ENCODE results near the gene SPATA13.
"Not testable (repeated sequence)": the region's sequence is repeated elsewhere in the genome, so short reads cannot be mapped to it uniquely, and the experiment has no call there.

SPATA13 gene

DNA sequence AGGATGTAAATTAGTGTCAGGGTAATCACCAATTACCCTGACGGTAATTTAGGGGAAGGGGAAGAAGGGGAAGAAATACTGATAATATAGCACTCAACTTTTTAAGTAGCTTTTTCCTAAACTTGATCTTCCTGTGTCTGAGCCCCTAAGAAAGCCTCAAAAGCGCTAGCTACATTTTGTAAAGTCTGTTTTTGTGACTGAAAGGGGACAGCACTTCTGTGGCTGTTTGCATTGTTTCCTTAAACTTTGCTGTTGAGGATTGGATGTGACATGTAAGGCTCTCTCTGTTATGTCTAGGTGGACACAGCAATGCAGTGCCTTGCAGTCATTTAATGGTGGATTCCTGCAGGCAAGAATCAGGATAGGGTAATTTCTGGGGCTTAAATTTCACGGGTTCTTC is 42.8 kb downstream of the SPATA13 start:
- H3K4me3 ChIP-seq (replicated peaks; ENCODE audit: low read depth, low read length) = no peak overlapping the region
- no peak for DNase-seq (ENCODE audit: low read depth)

DNA sequence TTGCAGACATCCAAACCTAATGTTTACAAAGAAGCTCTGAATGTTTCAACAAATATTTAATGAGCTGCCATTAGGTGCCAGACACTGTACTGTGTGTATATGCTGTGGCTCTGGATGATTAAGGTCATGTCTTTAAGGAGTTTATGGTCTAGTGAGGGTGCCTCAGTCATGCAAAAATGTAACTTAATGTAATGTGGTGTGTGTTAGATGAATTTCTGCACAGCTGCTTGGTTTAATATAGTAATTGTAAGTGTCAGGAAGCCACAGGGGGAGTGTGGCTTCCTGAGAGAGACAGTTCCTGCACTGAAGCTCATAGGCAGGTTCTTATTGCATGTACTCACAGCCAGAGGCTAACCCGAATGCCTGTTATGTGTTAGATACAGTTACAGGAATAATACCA is 43.3 kb downstream of the SPATA13 start:
- no peak overlapping the region for H3K4me3 ChIP-seq (replicated peaks; ENCODE audit: low read depth, low read length)
- TF ChIP-seq, protein P1, sequence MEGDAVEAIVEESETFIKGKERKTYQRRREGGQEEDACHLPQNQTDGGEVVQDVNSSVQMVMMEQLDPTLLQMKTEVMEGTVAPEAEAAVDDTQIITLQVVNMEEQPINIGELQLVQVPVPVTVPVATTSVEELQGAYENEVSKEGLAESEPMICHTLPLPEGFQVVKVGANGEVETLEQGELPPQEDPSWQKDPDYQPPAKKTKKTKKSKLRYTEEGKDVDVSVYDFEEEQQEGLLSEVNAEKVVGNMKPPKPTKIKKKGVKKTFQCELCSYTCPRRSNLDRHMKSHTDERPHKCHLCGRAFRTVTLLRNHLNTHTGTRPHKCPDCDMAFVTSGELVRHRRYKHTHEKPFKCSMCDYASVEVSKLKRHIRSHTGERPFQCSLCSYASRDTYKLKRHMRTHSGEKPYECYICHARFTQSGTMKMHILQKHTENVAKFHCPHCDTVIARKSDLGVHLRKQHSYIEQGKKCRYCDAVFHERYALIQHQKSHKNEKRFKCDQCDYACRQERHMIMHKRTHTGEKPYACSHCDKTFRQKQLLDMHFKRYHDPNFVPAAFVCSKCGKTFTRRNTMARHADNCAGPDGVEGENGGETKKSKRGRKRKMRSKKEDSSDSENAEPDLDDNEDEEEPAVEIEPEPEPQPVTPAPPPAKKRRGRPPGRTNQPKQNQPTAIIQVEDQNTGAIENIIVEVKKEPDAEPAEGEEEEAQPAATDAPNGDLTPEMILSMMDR (IDR thresholded peaks at IDR 0.05; ENCODE audit: low read length, missing control alignments) = no peak
- DNase-seq (ENCODE audit: low read depth) = no peak

More for the DNA sequence above, 42.8 kb downstream of the SPATA13 start:
- TF ChIP-seq, protein P1 (IDR thresholded peaks at IDR 0.05; ENCODE audit: low read length, missing control alignments) = no peak

DNA sequence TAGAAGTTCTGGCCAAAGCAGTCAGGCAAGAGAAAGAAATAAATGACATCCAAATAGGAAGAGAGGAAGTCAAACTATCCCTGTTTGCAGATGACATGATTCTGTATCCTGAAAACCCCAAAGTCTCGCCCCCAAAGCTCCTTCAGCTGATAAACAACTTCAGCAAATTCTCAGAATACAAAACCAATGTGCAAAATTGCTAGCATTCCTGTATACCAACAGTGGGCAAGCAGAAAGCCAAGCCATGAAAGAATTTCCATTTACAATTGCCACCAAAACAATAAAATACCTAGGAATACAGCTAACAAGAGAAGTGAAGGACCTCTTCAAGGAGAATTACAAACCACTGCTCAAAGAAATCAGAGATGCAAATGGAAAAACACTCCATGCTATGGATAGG is 44.6 kb downstream of the SPATA13 start:
- not testable (repeated sequence) for DNase-seq (ENCODE audit: low read depth); H3K4me3 ChIP-seq (replicated peaks; ENCODE audit: low read depth, low read length)

DNA sequence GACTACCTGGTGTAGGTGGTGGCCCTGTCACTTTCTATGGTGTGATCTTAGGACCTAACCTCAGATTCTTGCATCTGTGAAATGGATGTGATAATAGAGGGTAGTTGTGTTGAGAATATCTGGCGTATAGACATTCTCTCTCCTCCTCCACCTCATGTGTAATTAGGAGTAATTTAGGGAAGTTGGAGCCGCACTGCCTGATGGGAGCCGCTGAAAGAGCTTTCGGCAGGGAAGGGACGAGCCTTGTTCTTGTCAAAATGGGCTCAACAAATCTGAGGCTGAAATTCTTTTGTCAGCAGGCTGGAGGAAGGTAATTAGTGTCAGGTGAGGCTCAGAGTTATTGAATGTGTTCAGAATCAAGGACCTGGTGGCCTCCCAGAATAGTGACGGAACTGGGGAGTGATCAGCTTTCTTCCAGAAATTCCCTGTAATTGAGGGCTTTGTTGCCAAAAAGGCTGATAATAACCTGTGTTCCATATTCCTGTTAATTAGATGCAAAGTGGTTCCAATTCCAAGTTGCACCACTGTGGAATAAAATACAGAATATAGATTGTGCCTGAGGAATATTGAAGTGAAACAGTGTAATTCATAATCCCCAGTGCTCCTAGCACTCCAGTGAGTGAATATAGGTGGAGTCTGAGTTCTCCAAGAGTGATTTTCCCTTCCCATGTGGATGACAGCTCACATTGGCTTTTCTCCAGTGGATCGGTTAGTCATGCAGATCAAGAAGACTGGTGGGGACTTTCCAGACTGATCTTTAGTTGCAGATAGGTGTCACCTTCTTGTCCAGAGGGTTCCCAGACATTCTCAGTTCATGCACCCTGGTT is 47.5 kb downstream of the SPATA13 start:
- TF ChIP-seq, protein P1 (IDR thresholded peaks at IDR 0.05; ENCODE audit: low read length, missing control alignments) = no peak
- peak; percentile 88 for DNase-seq (ENCODE audit: low read depth)
- no peak overlapping the region for H3K4me3 ChIP-seq (replicated peaks; ENCODE audit: low read depth, low read length)

DNA sequence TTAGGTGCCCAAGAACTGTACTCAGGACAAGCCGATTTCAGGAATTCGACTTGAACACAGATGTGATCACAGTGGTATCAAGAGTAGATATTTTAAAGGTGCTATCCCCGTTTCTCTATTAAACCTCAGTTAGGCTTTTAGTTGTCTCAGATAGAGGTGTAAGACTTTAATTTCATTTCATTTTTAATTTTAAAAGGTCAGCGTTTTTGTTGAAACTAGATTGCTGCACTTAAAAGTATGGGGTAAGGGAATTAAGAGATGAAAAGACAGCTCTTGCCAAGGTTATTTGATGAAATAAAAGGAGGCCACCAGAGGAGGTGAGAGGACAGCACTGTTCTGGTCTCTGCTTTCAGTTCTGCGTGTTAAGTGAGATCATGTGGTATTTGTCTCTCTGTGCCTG is 48.6 kb downstream of the SPATA13 start:
- DNase-seq (ENCODE audit: low read depth) = no peak
- no peak overlapping the region for H3K4me3 ChIP-seq (replicated peaks; ENCODE audit: low read depth, low read length)
- TF ChIP-seq, protein P1 (IDR thresholded peaks at IDR 0.05; ENCODE audit: low read length, missing control alignments) = no peak

DNA sequence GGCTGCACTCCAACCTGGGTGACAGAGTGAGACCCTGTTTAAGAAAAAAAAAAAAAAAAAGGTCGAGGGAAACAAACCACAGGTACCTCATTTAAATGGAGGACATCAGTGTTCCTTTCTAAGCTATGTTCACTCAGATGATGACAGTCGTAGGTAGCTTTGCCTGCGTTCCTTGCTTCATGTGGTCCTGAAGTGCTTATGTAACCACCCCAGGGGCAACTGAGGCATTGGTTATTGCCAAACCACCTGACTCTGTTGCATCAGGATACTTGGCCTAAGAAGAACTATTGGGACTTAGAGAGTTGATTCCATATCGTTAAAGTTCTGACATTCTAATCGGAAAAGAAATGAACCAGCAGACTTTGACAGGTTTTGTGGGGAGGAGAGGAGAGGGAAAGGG is 51.7 kb downstream of the SPATA13 start:
- H3K4me3 ChIP-seq (replicated peaks; ENCODE audit: low read depth, low read length) = no peak overlapping the region
- DNase-seq (ENCODE audit: low read depth) = no peak
- TF ChIP-seq, protein P1 (IDR thresholded peaks at IDR 0.05; ENCODE audit: low read length, missing control alignments) = no peak

DNA sequence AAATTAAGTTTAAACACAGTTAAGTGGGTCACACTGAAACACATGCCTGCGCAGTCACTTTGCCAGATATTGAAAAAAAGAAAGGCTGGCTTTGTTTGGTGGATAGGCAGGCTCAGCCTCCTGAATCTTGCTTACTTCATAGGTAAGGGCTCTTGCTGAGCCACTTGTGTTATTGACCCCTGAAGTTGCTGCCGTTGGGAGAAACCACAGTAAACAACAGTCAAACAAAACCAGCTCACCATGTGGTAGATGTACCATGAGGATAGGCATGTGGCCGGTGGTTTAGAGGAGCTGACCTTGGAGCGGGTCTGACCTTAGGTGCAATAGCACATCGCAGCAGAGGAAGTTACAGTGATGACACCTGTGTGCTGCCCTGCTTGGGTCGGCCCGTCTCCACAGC is 52.2 kb downstream of the SPATA13 start:
- TF ChIP-seq, protein P1 (IDR thresholded peaks at IDR 0.05; ENCODE audit: low read length, missing control alignments) = no peak
- DNase-seq (ENCODE audit: low read depth) = no peak
- H3K4me3 ChIP-seq (replicated peaks; ENCODE audit: low read depth, low read length) = no peak overlapping the region

Measured in fibroblast of pulmonary artery (primary cell).